ENCODE measurements around the gene STARD6. TPM values are rescaled to one million over a fixed set of nuclear protein-coding genes. Genes with fewer than 3 reads are reported as not detected.
A peak's percentile ranks its signal among the peaks of the same experiment; 100 is the strongest.
"Not testable (repeated sequence)": the region's sequence is repeated elsewhere in the genome, so short reads cannot be mapped to it uniquely, and the experiment has no call there.

The STARD6 gene
- total RNA-seq, 1 donor from 2014 or later: not detected

- DNase-seq: no peak
Measured at GRCh38 chr18:54338230-54338629, 19.4 kb downstream of the STARD6 start.

- no peak for DNase-seq
Measured at GRCh38 chr18:54335638-54336173, 22.0 kb downstream of the STARD6 start.

GRCh38 chr18:54330768-54331548, 26.7 kb downstream of the STARD6 start:
- DNase-seq: no peak

GRCh38 chr18:54329787-54330186, 27.9 kb downstream of the STARD6 start:
- DNase-seq: no peak

GRCh38 chr18:54327818-54328217, 29.8 kb downstream of the STARD6 start:
- DNase-seq: no peak

GRCh38 chr18:54323970-54324369, 33.7 kb downstream of the STARD6 start:
- DNase-seq: no peak

- DNase-seq: no peak
Measured at GRCh38 chr18:54323561-54323960, 34.1 kb downstream of the STARD6 start.

GRCh38 chr18:54316071-54316820, 41.4 kb downstream of the STARD6 start:
- DNase-seq: no peak

- DNase-seq: not testable (repeated sequence)
Measured at GRCh38 chr18:54309564-54309963, 48.1 kb downstream of the STARD6 start.

- no peak for DNase-seq
Measured at GRCh38 chr18:54303408-54303807, 54.2 kb downstream of the STARD6 start.

GRCh38 chr18:54298991-54299390, 58.7 kb downstream of the STARD6 start:
- DNase-seq: not testable (repeated sequence)

GRCh38 chr18:54296062-54296461, 61.6 kb downstream of the STARD6 start:
- DNase-seq: peak; percentile 26

- DNase-seq: no peak
Measured at GRCh38 chr18:54294274-54294673, 63.4 kb downstream of the STARD6 start.

- no peak for DNase-seq
Measured at GRCh38 chr18:54284981-54285785, 72.5 kb downstream of the STARD6 start.

- DNase-seq: no peak
Measured at GRCh38 chr18:54284535-54284934, 73.1 kb downstream of the STARD6 start.

GRCh38 chr18:54280220-54280569, 77.5 kb downstream of the STARD6 start:
- DNase-seq: no peak

- DNase-seq: no peak
Measured at GRCh38 chr18:54279477-54280219, 78.0 kb downstream of the STARD6 start.

- DNase-seq: no peak
Measured at GRCh38 chr18:54278615-54279014, 79.0 kb downstream of the STARD6 start.

- no peak for DNase-seq
Measured at GRCh38 chr18:54277899-54278298, 79.8 kb downstream of the STARD6 start.

All from tongue (tissue), 2 donors.